Measurements from ENCODE around the gene ATP11A. TPM values are rescaled to one million over a fixed set of nuclear protein-coding genes. Genes with fewer than 3 reads are reported as not detected.

ATP11A gene
- total and polyA plus RNA-seq, 10 of the 15 experiments (the other 5 are each of a cell fraction or from before 2014, with no cell fraction given): 1.4 to 69.6 (median 14.4) TPM

GRCh38 chr13:112905990-112906641 is 216.3 kb downstream of the ATP11A start:
- Histone ChIP-seq H3K36me3 (ENCODE audit: control insufficient read depth in 2 of 2, insufficient read depth in 2 of 2, low read length in 1 of 2) (no peaks in the 10 kb centered on the region), H3K4me2 (ENCODE audit: control insufficient read depth, insufficient read depth) (no peak overlapping the region), H3K27ac (ENCODE audit: control insufficient read depth, insufficient read depth) (no peak overlapping the region), H3K27me3 (replicated peaks in 1 of 2; ENCODE audit: control insufficient read depth in 2 of 2, insufficient read depth in 2 of 2, low read length in 1 of 2) (peaks cover 0 to 5% of the 10 kb centered on the region in 2 experiments; a peak in 2 of 4 replicates), H3K9ac (ENCODE audit: control insufficient read depth, insufficient read depth, low read length) (no peak overlapping the region), H4K20me1 (ENCODE audit: control insufficient read depth, insufficient read depth) (no peaks in the 10 kb centered on the region), H3K9me3 (replicated peaks; ENCODE audit: control insufficient read depth, insufficient read depth, low read length) (no peaks in the 10 kb centered on the region; the same call in 2 of the 3 replicates), H2AFZ (ENCODE audit: control insufficient read depth, low read depth, low read length) (no peak overlapping the region), H3K4me3 (no peak overlapping the region), H3K79me2 (ENCODE audit: control insufficient read depth, insufficient read depth, low read length) (no peaks in the 10 kb centered on the region), H3K4me1 (ENCODE audit: control insufficient read depth, insufficient read depth, low read length) (no peaks in the 10 kb centered on the region)
- CTCF ChIA-PET: no interaction called here
- ATAC-seq (no peak), DNase-seq (ENCODE audit: low read depth, low spot score) (no peak), FAIRE-seq (no peak)
- WGBS (ENCODE audit: insufficient coverage, insufficient replicate concordance, low lambda C conversion rate, missing lambda C conversion rate): 45% methylated on average over 20 of the region's 20 CpGs
- intact Hi-C loops (cut with micrococcal nuclease; ENCODE audit: unreplicated experiment) (no loop called here), in situ Hi-C loops (cut with MboI) (no loop called here)
- POLR2A ChIA-PET: interaction anchor here (0.6 kb wide), 1 partner anchor 82 kb away, joined by 3 read pairs; no protein-coding TSS in a partner anchor
- no TSS peak for BruUV-seq (replicated peaks)
- SMC1A ChIA-PET (ENCODE audit: uncharacterized antibody, unreplicated experiment): interaction anchor here (1.4 kb wide), 1 partner anchor 13 kb away, joined by 3 read pairs; no protein-coding TSS in a partner anchor
- RAD21 ChIA-PET (ENCODE audit: unreplicated experiment): no interaction called here
- TF ChIP-seq TAF1 (IDR thresholded peaks at IDR 0.05; ENCODE audit: borderline replicate concordance, low read depth, low read length) (no peak), CTCF (IDR thresholded peaks at IDR 0.05 in 2 of 3, conservative IDR thresholded peaks at IDR 0.05 in 1 of 3; ENCODE audit: control insufficient read depth in 2 of 3, extremely low read depth in 1 of 3, insufficient read depth in 1 of 3, low read depth in 3 of 3, low read length in 3 of 3) (no peak), PAX5 (IDR thresholded peaks at IDR 0.05; ENCODE audit: borderline replicate concordance, low read depth, low read length) (no peak), RELA (IDR thresholded peaks at IDR 0.05; ENCODE audit: borderline replicate concordance, partially characterized antibody) (no peak), GATAD2B (conservative IDR thresholded peaks at IDR 0.05; ENCODE audit: low read depth) (no peak), ETV6 (conservative IDR thresholded peaks at IDR 0.05 in 1 of 2, IDR thresholded peaks at IDR 0.05 in 1 of 2; ENCODE audit: borderline replicate concordance in 1 of 2, low read depth in 1 of 2) (no peak), BHLHE40 (IDR thresholded peaks at IDR 0.05; ENCODE audit: borderline replicate concordance in 1 of 2, low read depth in 2 of 2, low read length in 1 of 2) (no peak), EGR1 (IDR thresholded peaks at IDR 0.05; ENCODE audit: borderline replicate concordance in 1 of 2, low read depth in 2 of 2, low read length in 2 of 2) (no peak), NRF1 (conservative IDR thresholded peaks at IDR 0.05; ENCODE audit: low read depth, low read length) (no peak), HDGF (IDR thresholded peaks at IDR 0.05) (no peak), BMI1 (IDR thresholded peaks at IDR 0.05; ENCODE audit: borderline replicate concordance) (no peak), HSF1 (IDR thresholded peaks at IDR 0.05; ENCODE audit: low read depth, low read length) (no peak), SREBF1 (IDR thresholded peaks at IDR 0.05; ENCODE audit: low read length) (no peak), SMAD5 (IDR thresholded peaks at IDR 0.05; ENCODE audit: low read depth) (no peak), CBFB (IDR thresholded peaks at IDR 0.05; ENCODE audit: low read depth) (no peak), ZSCAN29 (IDR thresholded peaks at IDR 0.05) (no peak)

Measured in GM12878 (cell line).